GM18951 (cell line): ENCODE data around the gene BACE1-AS.
"Not testable (repeated sequence)": the region's sequence is repeated elsewhere in the genome, so short reads cannot be mapped to it uniquely, and the experiment has no call there.

Experiments
- POLR2A ChIP-seq: IDR thresholded peaks from 4 replicates; pipeline ENCODE4 v1.6.1; 2011; ENCODE audit warnings: mild to moderate bottlenecking; ENCODE audit not compliant: insufficient read length, insufficient read depth; ENCODE audit errors: extremely low read depth
- in situ Hi-C: fragments of 300-500 bp; cut with MboI; formaldehyde crosslinking; loops from one replicate; pipeline ENCODE4 v1.12.0; 2022; ENCODE audit warnings: low sequenced_read_pairs, mixed read lengths, inconsistent platforms; ENCODE audit not compliant: unreplicated experiment

The BACE1-AS gene

DNA sequence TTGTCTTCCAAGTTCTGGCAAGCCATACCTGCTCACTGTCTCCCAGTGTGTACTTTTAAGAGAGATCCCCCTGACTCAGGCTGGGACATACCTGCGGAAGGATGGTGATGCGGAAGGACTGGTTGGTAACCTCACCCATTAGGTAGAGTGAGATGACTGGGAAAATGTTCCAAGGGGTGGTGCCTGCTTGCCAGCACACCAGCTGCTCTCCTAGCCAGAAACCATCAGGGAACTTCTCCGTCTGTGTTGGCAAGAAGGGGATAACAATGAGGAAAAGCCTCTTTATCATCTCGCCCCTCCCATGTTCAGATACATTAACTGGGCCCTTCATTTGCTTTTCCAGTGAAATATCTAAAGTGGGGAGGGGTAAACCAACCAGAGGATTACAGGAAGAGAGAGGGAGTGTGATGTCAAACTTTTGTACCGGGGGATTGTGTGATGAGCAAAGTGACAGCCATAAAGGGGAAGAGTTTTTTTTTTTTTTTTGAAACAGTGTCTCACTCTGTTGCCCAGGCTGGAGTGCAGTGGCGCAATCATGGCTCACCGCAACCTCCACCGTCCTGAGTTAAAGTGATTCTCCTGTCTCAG lies at the start of gene BACE1-AS:
Gene BACE1-AS (plus strand): TSS at position 538 of the 588 bp plus-strand sequence.
- in situ Hi-C loops: no loop called here

DNA sequence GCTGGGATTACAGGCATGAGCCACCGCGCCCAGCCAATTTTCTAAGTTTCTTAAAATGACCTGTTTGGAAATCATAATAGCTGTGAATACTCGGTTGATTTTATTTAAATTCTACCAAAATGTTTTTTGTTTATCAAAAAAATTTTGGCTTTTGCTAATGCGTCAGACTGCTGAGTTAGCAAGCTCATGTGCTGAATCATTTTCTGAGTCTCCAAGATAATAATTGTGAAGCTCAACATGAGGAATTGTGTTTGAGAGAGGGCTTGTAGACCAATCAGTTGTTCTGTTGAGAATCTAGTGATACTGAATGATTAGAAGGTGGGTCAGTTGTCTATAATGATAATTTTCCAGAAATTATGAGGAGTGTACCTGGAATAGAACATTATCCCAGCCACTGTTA lies 42.8 kb upstream of the BACE1-AS start:
- in situ Hi-C loops: no loop called here
- TF ChIP-seq POLR2A: no peak

More for the DNA sequence above, at the start of gene BACE1-AS:
- no peak for TF ChIP-seq POLR2A

DNA sequence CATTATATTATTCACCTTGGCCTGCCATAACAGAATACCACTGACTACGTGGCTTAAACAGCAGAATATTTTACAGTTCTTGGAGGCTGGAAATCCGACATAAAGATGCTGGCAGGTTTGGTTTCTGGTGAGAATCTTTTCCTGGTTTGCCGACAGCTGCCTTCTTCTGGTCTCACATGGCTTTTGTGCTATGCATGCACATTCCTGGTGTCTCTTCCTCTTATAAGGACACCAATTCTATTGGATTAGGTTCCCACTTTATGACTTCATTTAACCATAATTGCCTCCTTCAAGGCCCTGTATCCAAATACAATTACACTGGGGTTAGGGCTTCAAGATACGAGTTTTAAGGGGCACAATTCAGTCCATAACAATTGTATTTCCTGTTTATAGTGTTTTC lies 41.6 kb upstream of the BACE1-AS start:
- in situ Hi-C loops: no loop called here
- TF ChIP-seq POLR2A: no peak

DNA sequence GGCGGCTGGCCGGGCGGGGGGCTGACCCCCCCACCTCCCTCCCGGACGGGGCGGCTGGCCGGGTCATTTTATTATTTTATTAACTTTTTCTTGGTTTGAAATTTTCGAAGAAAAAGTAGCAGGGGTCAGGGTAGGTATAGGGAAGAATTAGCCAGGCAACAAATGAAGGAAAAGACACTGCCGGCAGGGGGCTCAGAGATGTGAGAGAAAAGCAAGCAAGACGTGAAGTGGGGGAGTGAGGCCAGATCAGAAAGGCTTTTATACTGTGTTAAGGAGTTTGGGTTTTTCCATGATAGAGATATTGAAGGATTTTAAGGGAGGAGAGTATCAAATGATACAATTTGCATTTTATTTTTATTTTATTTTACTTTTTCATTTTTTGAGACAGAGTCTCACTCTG lies 39.6 kb upstream of the BACE1-AS start:
- TF ChIP-seq POLR2A: no peak
- in situ Hi-C loops: no loop called here

DNA sequence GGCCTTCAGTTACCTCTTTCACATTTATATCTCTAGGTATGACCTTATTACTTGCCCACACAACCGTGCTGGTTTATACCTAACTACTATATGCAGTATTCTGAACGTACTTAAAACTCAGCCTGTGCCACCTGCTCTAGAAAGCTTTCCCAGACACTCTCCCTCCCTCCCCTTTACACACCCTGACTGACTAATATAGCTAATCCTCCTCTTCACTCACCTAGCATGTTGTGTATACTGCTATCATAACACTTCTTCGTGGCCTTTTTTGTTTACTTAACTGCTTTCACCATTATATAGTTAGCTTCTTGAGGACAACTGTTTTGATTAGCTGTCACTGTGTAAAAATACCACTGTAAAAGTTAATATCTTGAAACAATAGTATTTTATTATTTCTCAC lies 35.2 kb upstream of the BACE1-AS start:
- in situ Hi-C loops: no loop called here
- TF ChIP-seq POLR2A: no peak

DNA sequence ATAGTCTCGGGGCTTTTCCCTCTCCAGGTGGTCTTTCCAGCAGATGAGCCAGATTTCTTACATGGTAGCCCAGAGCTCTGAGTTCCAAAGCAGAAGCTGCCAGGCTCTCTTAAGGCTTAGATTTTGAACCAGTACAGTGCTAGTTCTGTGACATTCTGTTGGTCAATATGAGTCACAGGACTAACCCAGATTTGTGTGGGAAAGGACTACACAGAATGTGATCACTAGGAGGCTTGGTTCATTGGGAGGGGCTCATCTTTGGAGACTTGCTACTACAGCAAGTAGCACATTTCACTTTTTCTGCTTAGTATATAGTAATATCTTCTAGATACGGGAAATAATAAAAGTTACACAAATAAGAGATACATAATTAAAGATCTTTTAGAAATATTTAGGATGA lies 34.6 kb upstream of the BACE1-AS start:
- TF ChIP-seq POLR2A: no peak
- in situ Hi-C loops: no loop called here

DNA sequence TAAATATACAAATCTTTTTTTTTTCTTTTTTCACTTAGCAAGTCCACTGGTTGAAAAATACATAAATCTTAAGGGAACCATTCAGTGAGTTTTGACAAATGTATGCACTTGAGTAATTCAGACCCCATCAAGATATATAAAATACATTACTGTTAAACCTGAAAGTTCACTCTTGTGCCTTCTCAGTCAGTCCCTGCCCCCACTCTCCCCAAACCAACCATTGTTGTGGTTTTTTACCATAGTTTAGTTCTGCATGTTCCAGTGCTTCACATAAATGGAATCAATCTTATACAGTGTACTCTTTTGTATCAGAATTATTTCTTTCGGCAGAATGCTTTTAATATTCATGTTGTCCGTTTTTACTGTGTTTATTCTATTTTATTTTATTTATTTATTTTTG lies 32.6 kb upstream of the BACE1-AS start:
- no peak for TF ChIP-seq POLR2A
- in situ Hi-C loops: no loop called here

DNA sequence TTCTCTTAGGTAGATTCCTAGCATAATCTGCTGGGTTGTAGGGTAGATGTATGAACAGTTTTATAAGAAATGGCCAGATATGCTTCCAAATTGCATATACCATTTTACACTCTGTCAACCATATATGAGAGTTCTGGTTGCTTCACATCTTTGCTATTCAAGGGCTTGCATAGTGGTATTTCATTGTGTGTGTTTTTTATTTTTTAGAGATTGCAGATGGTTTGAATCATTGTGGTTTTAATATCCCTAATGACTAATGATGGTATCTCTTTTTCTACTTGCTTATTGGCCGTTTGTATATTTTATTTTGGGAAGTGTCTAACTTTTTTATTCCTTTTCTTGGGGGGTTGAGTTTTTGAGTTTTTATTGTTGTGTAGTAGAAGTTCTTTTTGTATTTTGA lies 31.7 kb upstream of the BACE1-AS start:
- TF ChIP-seq POLR2A: no peak
- in situ Hi-C loops: no loop called here

DNA sequence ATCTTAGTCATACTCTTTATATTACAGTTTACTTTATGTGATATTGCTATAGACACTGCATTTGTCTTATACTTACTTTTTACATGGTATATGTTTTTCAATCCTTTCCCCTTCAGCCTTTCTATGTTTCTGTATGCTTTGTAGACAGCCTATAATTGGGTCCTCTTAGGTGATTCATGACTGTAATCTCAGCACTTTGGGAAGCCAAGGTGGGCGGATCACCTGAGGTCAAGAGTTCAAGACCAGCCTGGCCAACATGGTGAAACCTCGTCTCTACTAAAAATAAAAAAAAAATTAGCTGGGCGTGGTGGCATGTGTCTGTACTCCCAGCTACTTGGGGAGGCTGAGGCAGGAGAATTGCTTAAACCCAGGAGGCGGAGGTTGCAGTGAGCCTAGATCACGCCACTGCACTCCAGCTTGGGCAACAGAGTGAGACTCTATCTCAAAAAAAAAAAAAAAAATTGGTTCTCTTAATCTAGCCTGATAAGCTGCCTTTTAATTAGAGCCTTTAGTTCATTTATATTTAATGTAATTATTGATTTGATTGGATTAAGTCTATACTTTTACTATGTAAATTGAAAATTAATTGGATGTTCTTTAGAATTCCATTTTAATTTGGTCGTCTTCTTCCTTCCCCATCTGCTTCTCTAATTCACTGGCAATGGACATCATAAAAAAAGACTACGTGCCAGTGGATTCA lies 26.4 kb upstream of the BACE1-AS start:
- in situ Hi-C loops: not testable (repeated sequence)

DNA sequence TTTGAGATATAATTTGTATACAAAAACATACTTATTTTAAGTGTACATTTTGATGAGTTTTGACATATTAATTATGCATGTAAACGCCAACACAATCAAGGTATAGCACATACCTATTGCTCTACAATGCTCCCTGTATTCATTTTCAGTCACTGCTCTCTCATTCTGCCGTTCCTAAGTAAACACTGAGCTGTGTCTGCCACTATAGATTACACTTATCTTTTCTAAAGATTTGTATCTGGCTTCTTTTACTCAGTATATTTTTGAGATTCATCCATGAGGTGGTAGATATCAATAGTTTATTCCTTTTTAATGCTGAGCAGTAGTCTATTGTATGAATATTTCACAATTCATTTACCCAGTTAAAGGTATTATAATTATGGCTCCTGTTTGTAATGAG lies 25.4 kb upstream of the BACE1-AS start:
- in situ Hi-C loops: no loop called here

DNA sequence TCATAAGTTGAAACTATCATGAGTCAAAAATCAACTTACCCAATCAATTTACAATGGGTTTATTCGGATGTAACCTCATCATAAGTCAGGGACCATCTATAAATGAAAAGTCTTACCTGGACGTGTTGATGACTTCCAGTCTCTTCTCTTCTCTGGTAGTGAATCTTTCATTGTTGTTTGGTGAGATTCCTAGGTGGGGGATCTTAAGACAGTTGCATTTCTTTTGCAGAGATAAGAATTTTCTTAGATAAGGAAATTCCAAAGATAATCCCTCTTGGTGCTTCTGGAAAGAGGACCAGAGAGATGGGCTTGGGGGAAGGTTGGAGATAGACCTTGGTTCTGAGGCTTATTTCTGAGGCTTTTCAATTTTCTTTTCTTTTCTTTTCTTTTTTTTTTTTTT lies 21.3 kb upstream of the BACE1-AS start:
- no peak for TF ChIP-seq POLR2A
- in situ Hi-C loops: no loop called here

More for the DNA sequence above, 25.4 kb upstream of the BACE1-AS start:
- no peak for TF ChIP-seq POLR2A

DNA sequence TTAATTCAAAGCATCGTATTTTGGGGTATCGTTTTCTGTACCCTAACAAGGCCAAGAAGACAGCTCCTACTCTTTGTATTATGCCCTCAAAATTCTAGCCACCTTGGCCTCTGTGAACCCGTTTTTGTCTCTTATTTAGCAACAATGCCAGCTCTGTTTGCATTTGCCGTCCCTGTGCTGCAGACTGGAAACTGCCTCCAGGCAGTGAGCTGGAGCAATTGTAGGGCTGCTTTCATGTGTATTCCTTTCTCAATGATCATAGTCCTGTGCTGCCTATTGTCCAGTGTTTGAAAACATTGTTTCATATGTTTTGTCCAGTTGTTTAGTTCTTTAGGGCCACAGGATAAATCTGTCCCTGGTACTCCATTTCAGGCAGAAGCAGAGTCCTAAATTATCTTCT lies 19.9 kb upstream of the BACE1-AS start:
- in situ Hi-C loops: no loop called here
- TF ChIP-seq POLR2A: no peak

DNA sequence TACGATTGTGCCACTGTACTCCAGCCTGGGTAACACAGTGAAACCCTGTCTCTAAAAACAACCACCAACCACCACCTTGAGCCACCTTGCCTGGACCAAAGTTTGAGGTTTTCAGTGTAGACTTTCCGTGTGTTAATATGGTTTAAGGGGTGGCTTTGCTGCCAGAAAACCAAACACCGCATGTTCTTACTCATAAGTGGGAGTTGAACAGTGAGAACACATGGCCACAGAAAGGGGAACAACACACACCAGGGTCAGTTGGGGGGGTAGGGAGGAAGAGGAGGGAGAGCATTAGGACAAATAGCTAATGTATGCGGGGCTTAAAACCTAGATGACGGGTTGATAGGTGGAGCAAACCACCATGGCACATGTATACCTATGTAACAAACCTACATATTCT lies 19.0 kb upstream of the BACE1-AS start:
- in situ Hi-C loops: not testable (repeated sequence)

DNA sequence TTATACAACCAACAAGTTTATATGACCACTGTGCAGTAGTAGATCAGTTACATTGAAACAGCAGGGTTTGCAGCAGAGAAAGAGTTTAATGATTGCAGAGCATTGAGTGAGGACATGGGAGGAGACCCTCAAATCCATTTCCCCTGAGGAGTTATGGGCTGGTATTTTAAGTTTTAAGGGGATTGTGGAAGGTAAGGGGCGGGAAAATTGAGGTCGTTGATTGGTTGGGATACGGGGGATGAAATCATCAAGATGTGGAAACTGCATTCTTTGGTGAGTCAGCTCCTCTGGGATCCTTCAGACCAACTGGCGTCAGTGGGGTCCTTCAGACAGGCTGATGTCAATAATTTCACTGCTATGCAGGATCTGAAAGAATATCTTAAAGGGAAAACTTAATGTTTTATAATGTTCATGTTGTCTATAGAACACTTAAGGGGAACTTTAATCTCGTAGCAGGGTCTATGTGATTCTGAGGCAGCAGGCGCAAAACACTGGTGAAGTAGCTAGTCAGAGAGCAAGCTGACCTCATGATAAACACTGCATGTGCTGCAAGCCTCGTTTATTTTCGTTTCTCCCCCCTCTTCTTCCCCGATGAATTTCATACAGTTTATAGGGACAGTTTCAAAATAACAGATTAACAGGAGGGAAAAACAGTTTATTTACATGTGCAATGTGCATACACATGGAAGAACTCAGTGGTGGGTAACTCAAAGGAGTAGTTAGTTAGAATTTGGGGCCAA lies 17.4 kb upstream of the BACE1-AS start:
- in situ Hi-C loops: no loop called here

More for the DNA sequence above, 17.4 kb upstream of the BACE1-AS start:
- TF ChIP-seq POLR2A: no peak
